SU-DHL-6 (cell line): ENCODE data around the gene KIAA1958.

ENCODE experiments used
- H2AFZ ChIP-seq: fragments of 200-600 bp; sonication (generic); 2 replicates; pipeline ENCODE4 v1.6.1; 2014; ENCODE audit warnings: low read depth, mild to moderate bottlenecking, moderate library complexity, mixed read lengths, antibody characterized with exemption, low read length; ENCODE audit not compliant: severe bottlenecking
- H3F3A ChIP-seq: fragments of 200-600 bp; shearing (Covaris generic); 2 replicates; pipeline ENCODE4 v1.6.0; 2016; ENCODE audit warnings: antibody characterized with exemption, mild to moderate bottlenecking; ENCODE audit not compliant: insufficient read depth
- H3K27ac ChIP-seq: fragments of 200-600 bp; sonication (generic); 2 replicates; pipeline ENCODE4 v1.5.1; 2016; ENCODE audit warnings: low read depth, mild to moderate bottlenecking, low read length, moderate library complexity, mixed read lengths
- H3K27me3 ChIP-seq: fragments of 200-600 bp; sonication (generic), shearing (Covaris generic); 2 replicates; pipeline ENCODE4 v1.6.0; 2014; ENCODE audit warnings: mild to moderate bottlenecking, low read length
- H3K36me3 ChIP-seq: fragments of 200-600 bp; sonication (generic); 2 replicates; pipeline ENCODE4 v1.6.1; 2014; ENCODE audit warnings: mild to moderate bottlenecking, low read length, mixed read lengths
- H3K4me2 ChIP-seq: fragments of 300-600, 200-600 bp; shearing (Covaris generic), sonication (generic); 2 replicates; pipeline ENCODE4 v1.6.0; 2014; ENCODE audit warnings: low read length, low read depth, mild to moderate bottlenecking; ENCODE audit not compliant: poor library complexity, severe bottlenecking
- H3K4me3 ChIP-seq: fragments of 200-600 bp; sonication (generic); 2 replicates; pipeline ENCODE4 v1.5.1; 2014; ENCODE audit warnings: antibody characterized with exemption, low read length, mild to moderate bottlenecking, mixed read lengths; ENCODE audit not compliant: insufficient read depth, poor library complexity, severe bottlenecking
- H3K79me2 ChIP-seq: fragments of 200-600 bp; sonication (generic); 2 replicates; pipeline ENCODE4 v1.6.1; 2014; ENCODE audit warnings: mild to moderate bottlenecking, low read length, moderate library complexity; ENCODE audit not compliant: insufficient read depth
- H3K9ac ChIP-seq: fragments of 200-600 bp; sonication (generic); 2 replicates; pipeline ENCODE4 v1.7.0; 2014; ENCODE audit warnings: mild to moderate bottlenecking, low read length
- H3K9me2 ChIP-seq: fragments of 200-600 bp; sonication (generic); replicated peaks from 2 replicates; pipeline ENCODE4 v1.6.1; 2014; ENCODE audit warnings: low read length; ENCODE audit not compliant: insufficient read depth
- H3K9me3 ChIP-seq: fragments of 200-600 bp; sonication (generic); 2 replicates; pipeline ENCODE4 v1.6.1; 2014; ENCODE audit warnings: low read length, mixed read lengths; ENCODE audit not compliant: insufficient read depth
- H4K20me1 ChIP-seq: fragments of 200-600 bp; sonication (generic); 2 replicates; pipeline ENCODE4 v1.6.1; 2014; ENCODE audit warnings: low read depth, mild to moderate bottlenecking, antibody characterized with exemption, low read length, moderate library complexity, mixed read lengths
- CTCF ChIP-seq: fragments of 200-600 bp; sonication (generic); IDR thresholded peaks from one replicate; pipeline ENCODE4 v1.5.1; 2017; ENCODE audit warnings: antibody characterized with exemption, mild to moderate bottlenecking, low read length, moderate library complexity; ENCODE audit not compliant: insufficient read depth, poor library complexity, severe bottlenecking
- EZH2phosphoT487 ChIP-seq: fragments of 200-600 bp; sonication (generic), shearing (Covaris generic); conservative IDR thresholded peaks from 2 replicates; pipeline ENCODE4 v1.6.1; 2018; ENCODE audit warnings: mild to moderate bottlenecking, antibody characterized with exemption, low read length, moderate library complexity, mixed read lengths

KIAA1958 gene

GRCh38 chr9:112501287-112501686, 14.7 kb downstream of the KIAA1958 start:
- no peak overlapping the region for H3K4me2 ChIP-seq
- no peaks in the 10 kb centered on the region for H3K27me3 ChIP-seq
- no peak overlapping the region for H2AFZ ChIP-seq
- H4K20me1 ChIP-seq = peaks cover 3% of the 10 kb centered on the region; the same call in 1 of the 2 replicates
- H3K79me2 ChIP-seq = peaks cover 87% of the 10 kb centered on the region
- H3F3A ChIP-seq = no peaks in the 10 kb centered on the region
- H3K36me3 ChIP-seq = 0 out of 2 replicates have a peak, but pooled peaks cover 5% of the 10 kb centered on the region
- H3K4me3 ChIP-seq = no peak overlapping the region
- no peaks in the 10 kb centered on the region for H3K9me2 ChIP-seq
- H3K9ac ChIP-seq = no peak overlapping the region
- H3K9me3 ChIP-seq = no peaks in the 10 kb centered on the region
- no peak for TF ChIP-seq EZH2phosphoT487
- H3K27ac ChIP-seq = no peak overlapping the region

GRCh38 chr9:112502175-112502946, 15.7 kb downstream of the KIAA1958 start:
- no peak overlapping the region for H2AFZ ChIP-seq
- H3K9ac ChIP-seq = no peak overlapping the region
- no peaks in the 10 kb centered on the region for H3K9me2 ChIP-seq
- no peak overlapping the region for H3K4me2 ChIP-seq
- H3K79me2 ChIP-seq = peaks cover 87% of the 10 kb centered on the region
- peaks cover 3% of the 10 kb centered on the region; the same call in 1 of the 2 replicates for H4K20me1 ChIP-seq
- H3K27ac ChIP-seq = no peak overlapping the region
- H3K4me3 ChIP-seq = no peak overlapping the region
- no peaks in the 10 kb centered on the region for H3K9me3 ChIP-seq
- TF ChIP-seq EZH2phosphoT487 = no peak
- no peak for TF ChIP-seq CTCF
- no peaks in the 10 kb centered on the region for H3K27me3 ChIP-seq
- H3F3A ChIP-seq = no peaks in the 10 kb centered on the region
- 0 out of 2 replicates have a peak, but pooled peaks cover 5% of the 10 kb centered on the region for H3K36me3 ChIP-seq

GRCh38 chr9:112503170-112503569, 16.5 kb downstream of the KIAA1958 start:
- Histone ChIP-seq H3K4me2 (no peak overlapping the region), H3K36me3 (0 out of 2 replicates have a peak, but pooled peaks cover under 1% of the 10 kb centered on the region), H4K20me1 (peaks cover 5% of the 10 kb centered on the region; the same call in 1 of the 2 replicates), H2AFZ (no peak overlapping the region), H3K9me3 (no peaks in the 10 kb centered on the region), H3K27me3 (no peaks in the 10 kb centered on the region), H3K79me2 (peaks cover 83% of the 10 kb centered on the region), H3K9ac (no peak overlapping the region), H3F3A (no peaks in the 10 kb centered on the region), H3K4me3 (no peak overlapping the region), H3K9me2 (no peaks in the 10 kb centered on the region), H3K27ac (no peak overlapping the region)
- TF ChIP-seq EZH2phosphoT487 = no peak
- TF ChIP-seq CTCF = no peak

GRCh38 chr9:112505086-112505485, 18.5 kb downstream of the KIAA1958 start:
- no peak overlapping the region for H3K4me2 ChIP-seq
- no peaks in the 10 kb centered on the region for H3K27me3 ChIP-seq
- peaks cover 81% of the 10 kb centered on the region for H3K79me2 ChIP-seq
- H3F3A ChIP-seq = no peaks in the 10 kb centered on the region
- TF ChIP-seq EZH2phosphoT487 = no peak
- no peak for TF ChIP-seq CTCF
- H3K36me3 ChIP-seq = no peaks in the 10 kb centered on the region
- no peaks in the 10 kb centered on the region for H3K9me3 ChIP-seq
- H3K27ac ChIP-seq = no peak overlapping the region
- H2AFZ ChIP-seq = no peak overlapping the region
- H3K9ac ChIP-seq = no peak overlapping the region
- H3K9me2 ChIP-seq = no peaks in the 10 kb centered on the region
- H3K4me3 ChIP-seq = no peak overlapping the region
- H4K20me1 ChIP-seq = peaks cover 9% of the 10 kb centered on the region; the same call in 1 of the 2 replicates
